HG02571 (cell line): ENCODE measurements around the gene CORO2B.

ENCODE experiments used
- ATAC-seq: cut with Tn5 transposase; IDR thresholded peaks from one replicate; pipeline ENCODE4 v1.9.1; 2021; ENCODE audit warnings: mild to moderate bottlenecking, moderate library complexity; ENCODE audit not compliant: unreplicated experiment

The CORO2B gene

GRCh38 chr15:68578980-68579935 lies at the start of gene CORO2B:
CORO2B (plus strand) TSS chr15:68578993; CDS start chr15:68579263, 270 bp downstream.
- no peak for ATAC-seq

GRCh38 chr15:68531387-68532179 lies 47.2 kb upstream of the CORO2B start:
- ATAC-seq = no peak

- ATAC-seq = no peak
Observed at GRCh38 chr15:68536331-68537095, 42.3 kb upstream of the CORO2B start.

- no peak for ATAC-seq
Observed at GRCh38 chr15:68537097-68537496, 41.7 kb upstream of the CORO2B start.

- no peak for ATAC-seq
Observed at GRCh38 chr15:68537506-68537905, 41.3 kb upstream of the CORO2B start.

GRCh38 chr15:68538311-68538710 lies 40.5 kb upstream of the CORO2B start:
- no peak for ATAC-seq

GRCh38 chr15:68541743-68542142 lies 37.0 kb upstream of the CORO2B start:
- ATAC-seq = no peak

- ATAC-seq = no peak
Observed at GRCh38 chr15:68542348-68542747, 36.4 kb upstream of the CORO2B start.

GRCh38 chr15:68542771-68543164 lies 36.0 kb upstream of the CORO2B start:
- ATAC-seq = no peak

- ATAC-seq = no peak
Observed at GRCh38 chr15:68543165-68544008, 35.4 kb upstream of the CORO2B start.

- ATAC-seq = no peak
Observed at GRCh38 chr15:68546318-68546717, 32.5 kb upstream of the CORO2B start.

GRCh38 chr15:68548364-68548763 lies 30.4 kb upstream of the CORO2B start:
- ATAC-seq = no peak

- ATAC-seq = no peak
Observed at GRCh38 chr15:68550004-68550403, 28.8 kb upstream of the CORO2B start.

- ATAC-seq = no peak
Observed at GRCh38 chr15:68550498-68551295, 28.1 kb upstream of the CORO2B start.

- no peak for ATAC-seq
Observed at GRCh38 chr15:68551296-68551635, 27.5 kb upstream of the CORO2B start.

- no peak for ATAC-seq
Observed at GRCh38 chr15:68552344-68552743, 26.4 kb upstream of the CORO2B start.

- no peak for ATAC-seq
Observed at GRCh38 chr15:68552773-68553172, 26.0 kb upstream of the CORO2B start.

- ATAC-seq = no peak
Observed at GRCh38 chr15:68553314-68553993, 25.3 kb upstream of the CORO2B start.
